ENCODE results near the gene CSNK1A1. TPM values are rescaled to one million over a fixed set of nuclear protein-coding genes. Genes with fewer than 3 reads are reported as not detected.

CSNK1A1 gene
- total and polyA plus RNA-seq, 2 of the 4 experiments (the other 2 are of a cell fraction) = 140 to 419 TPM

- TF ChIP-seq FOS (IDR thresholded peaks at IDR 0.05; ENCODE audit: low read depth, low read length) (no peak), BHLHE40 (IDR thresholded peaks at IDR 0.05; ENCODE audit: low read depth, low read length) (no peak), RCOR1 (IDR thresholded peaks at IDR 0.05; ENCODE audit: insufficient replicate concordance, low read length) (no peak), SMC3 (IDR thresholded peaks at IDR 0.05; ENCODE audit: low read depth, low read length) (no peak), USF2 (IDR thresholded peaks at IDR 0.05; ENCODE audit: low read depth, low read length) (no peak)
- TF ChIP-seq, protein P1, sequence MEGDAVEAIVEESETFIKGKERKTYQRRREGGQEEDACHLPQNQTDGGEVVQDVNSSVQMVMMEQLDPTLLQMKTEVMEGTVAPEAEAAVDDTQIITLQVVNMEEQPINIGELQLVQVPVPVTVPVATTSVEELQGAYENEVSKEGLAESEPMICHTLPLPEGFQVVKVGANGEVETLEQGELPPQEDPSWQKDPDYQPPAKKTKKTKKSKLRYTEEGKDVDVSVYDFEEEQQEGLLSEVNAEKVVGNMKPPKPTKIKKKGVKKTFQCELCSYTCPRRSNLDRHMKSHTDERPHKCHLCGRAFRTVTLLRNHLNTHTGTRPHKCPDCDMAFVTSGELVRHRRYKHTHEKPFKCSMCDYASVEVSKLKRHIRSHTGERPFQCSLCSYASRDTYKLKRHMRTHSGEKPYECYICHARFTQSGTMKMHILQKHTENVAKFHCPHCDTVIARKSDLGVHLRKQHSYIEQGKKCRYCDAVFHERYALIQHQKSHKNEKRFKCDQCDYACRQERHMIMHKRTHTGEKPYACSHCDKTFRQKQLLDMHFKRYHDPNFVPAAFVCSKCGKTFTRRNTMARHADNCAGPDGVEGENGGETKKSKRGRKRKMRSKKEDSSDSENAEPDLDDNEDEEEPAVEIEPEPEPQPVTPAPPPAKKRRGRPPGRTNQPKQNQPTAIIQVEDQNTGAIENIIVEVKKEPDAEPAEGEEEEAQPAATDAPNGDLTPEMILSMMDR (conservative IDR thresholded peaks at IDR 0.05; ENCODE audit: low read depth, low read length) = no peak
- Histone ChIP-seq H2AK9ac (replicated peaks; ENCODE audit: low read depth, low read length, poor library complexity) (no peak overlapping the region), H2BK120ac (ENCODE audit: low read depth, low read length) (no peak overlapping the region), H3K14ac (replicated peaks; ENCODE audit: low read depth, low read length) (peak overlapping the region; percentile 52; the same call in 1 of the 2 replicates), H2AK5ac (ENCODE audit: low read depth, low read length) (peak overlapping the region; percentile 37; the same call in 1 of the 2 replicates), H4K8ac (ENCODE audit: low read depth in 2 of 2, low read length in 2 of 2) (peak overlapping the region in 1 of 2 experiments; percentile 55; a peak in 1 of 4 replicates), H3K36me3 (ENCODE audit: control insufficient read depth, insufficient read depth, low read length) (no peaks in the 10 kb centered on the region), H3K4ac (ENCODE audit: low read depth, low read length) (0 out of 2 replicates have a peak overlapping the region, but pooled peaks have one; percentile 22), H4K20me1 (ENCODE audit: insufficient read depth, low read length) (no peaks in the 10 kb centered on the region), H3K27me3 (ENCODE audit: control insufficient read depth, insufficient read depth, low read length) (no peaks in the 10 kb centered on the region), H4K91ac (ENCODE audit: insufficient read depth, low read depth, low read length) (no peak overlapping the region), H3K4me2 (ENCODE audit: low read depth, low read length) (no peak overlapping the region), H3K79me1 (ENCODE audit: low read depth in 1 of 2, low read length in 2 of 2) (no peaks in the 10 kb centered on the region), H2BK5ac (ENCODE audit: low read depth, low read length, poor library complexity, severe bottlenecking) (no peak overlapping the region), H2BK20ac (ENCODE audit: low read depth, low read length) (no peak overlapping the region), H4K5ac (ENCODE audit: low read depth, low read length) (no peak overlapping the region), H3K9me3 (ENCODE audit: control insufficient read depth, insufficient read depth, low read length) (no peaks in the 10 kb centered on the region), H3K27ac (ENCODE audit: insufficient read depth, low read length) (no peak overlapping the region), H3K56ac (ENCODE audit: extremely low read depth, insufficient read depth, low read length) (no peak overlapping the region), H2BK15ac (ENCODE audit: low read depth, low read length) (no peak overlapping the region), H3K4me3 (ENCODE audit: insufficient read depth, low read depth, low read length) (no peak overlapping the region), H2AFZ (replicated peaks; ENCODE audit: low read length, poor library complexity) (peak overlapping the region; percentile 14), H3K9me1 (ENCODE audit: insufficient read depth, low read length) (no peaks in the 10 kb centered on the region; the same call in 1 of the 2 replicates), H3K4me1 (ENCODE audit: control insufficient read depth, insufficient read depth, low read length) (peaks cover 9% of the 10 kb centered on the region), H3K18ac (ENCODE audit: low read depth, low read length) (no peak overlapping the region), H3K23ac (ENCODE audit: low read depth, low read length) (no peak overlapping the region), H3K9ac (ENCODE audit: low read depth, low read length) (no peak overlapping the region)
- dilution Hi-C loops (cut with HindIII; ENCODE audit: low sequenced_read_pairs, unreplicated experiment) (no loop called here), intact Hi-C loops (cut with micrococcal nuclease) (no loop called here), in situ Hi-C loops (cut with MboI; ENCODE audit: low sequenced_read_pairs) (no loop called here)
- CTCF ChIA-PET = no interaction called here
- DNase-seq (no peak), ATAC-seq (ENCODE audit: low read depth) (no peak)
- no TSS peak for BruUV-seq (replicated peaks)
- 96% methylated on average over 5 of the region's 7 CpGs; no CpG with 5 or more reads in 1 of the 2 experiments for WGBS, 2 experiments (ENCODE audit: extremely low coverage in 2 of 2, insufficient read length in 1 of 2)
- POLR2A ChIA-PET (ENCODE audit: unreplicated experiment) = no interaction called here
Measured at GRCh38 chr5:149473441-149473840, 77.8 kb downstream of the CSNK1A1 start.
